ENCODE measurements around the gene SH3TC2. TPM values are rescaled to one million over a fixed set of nuclear protein-coding genes. Genes with fewer than 3 reads are reported as not detected.

Gene SH3TC2
- total RNA-seq, 1 donor from 2014 or later = 0.64 TPM

- DNase-seq (ENCODE audit: low spot score) = no peak
Observed at GRCh38 chr5:148974642-148975327, 88.1 kb downstream of the SH3TC2 start.

- DNase-seq (ENCODE audit: low spot score) = no peak
Observed at GRCh38 chr5:148973455-148973854, 89.4 kb downstream of the SH3TC2 start.

GRCh38 chr5:148972974-148973374 lies 89.9 kb downstream of the SH3TC2 start:
- no peak for DNase-seq (ENCODE audit: low spot score)

GRCh38 chr5:148972396-148972795 lies 90.5 kb downstream of the SH3TC2 start:
- DNase-seq (ENCODE audit: low spot score) = no peak

- DNase-seq (ENCODE audit: low spot score) = no peak
Observed at GRCh38 chr5:148970876-148971275, 92.0 kb downstream of the SH3TC2 start.

- no peak for DNase-seq (ENCODE audit: low spot score)
Observed at GRCh38 chr5:148970228-148970627, 92.6 kb downstream of the SH3TC2 start.

- DNase-seq (ENCODE audit: low spot score) = no peak
Observed at GRCh38 chr5:148969291-148969690, 93.6 kb downstream of the SH3TC2 start.

GRCh38 chr5:148968311-148968710 lies 94.6 kb downstream of the SH3TC2 start:
- DNase-seq (ENCODE audit: low spot score) = no peak

GRCh38 chr5:148967783-148968182 lies 95.1 kb downstream of the SH3TC2 start:
- no peak for DNase-seq (ENCODE audit: low spot score)

- no peak for DNase-seq (ENCODE audit: low spot score)
Observed at GRCh38 chr5:148966938-148967337, 95.9 kb downstream of the SH3TC2 start.

GRCh38 chr5:148966348-148966747 lies 96.5 kb downstream of the SH3TC2 start:
- no peak for DNase-seq (ENCODE audit: low spot score)

- DNase-seq (ENCODE audit: low spot score) = no peak
Observed at GRCh38 chr5:148965511-148966265, 97.2 kb downstream of the SH3TC2 start.

GRCh38 chr5:148963664-148964063 lies 99.2 kb downstream of the SH3TC2 start:
- DNase-seq (ENCODE audit: low spot score) = no peak

- no peak for DNase-seq (ENCODE audit: low spot score)
Observed at GRCh38 chr5:148962761-148963324, 100.0 kb downstream of the SH3TC2 start.

GRCh38 chr5:148962200-148962550 lies 100.7 kb downstream of the SH3TC2 start:
- no peak for DNase-seq (ENCODE audit: low spot score)

- DNase-seq (ENCODE audit: low spot score) = no peak
Observed at GRCh38 chr5:148961261-148962199, 101.3 kb downstream of the SH3TC2 start.

- DNase-seq (ENCODE audit: low spot score) = no peak
Observed at GRCh38 chr5:148960070-148960769, 102.6 kb downstream of the SH3TC2 start.

GRCh38 chr5:148957591-148958202 lies 105.2 kb downstream of the SH3TC2 start:
- no peak for DNase-seq (ENCODE audit: low spot score)

- DNase-seq (ENCODE audit: low spot score) = no peak
Observed at GRCh38 chr5:148956477-148957385, 106.1 kb downstream of the SH3TC2 start.

All from mesenteric fat pad (tissue), 1 donor.